GM12873 (cell line): ENCODE data around the gene KLK14.

Source experiments
- TF ChIP-seq, protein P1 (sequence below): IDR thresholded peaks from 2 replicates; pipeline ENCODE4 v1.5.1; 2012; ENCODE audit warnings: low read depth, mild to moderate bottlenecking, moderate library complexity, low read length, control low read depth; ENCODE audit not compliant: insufficient read depth; ENCODE audit errors: missing control alignments

Gene KLK14

DNA sequence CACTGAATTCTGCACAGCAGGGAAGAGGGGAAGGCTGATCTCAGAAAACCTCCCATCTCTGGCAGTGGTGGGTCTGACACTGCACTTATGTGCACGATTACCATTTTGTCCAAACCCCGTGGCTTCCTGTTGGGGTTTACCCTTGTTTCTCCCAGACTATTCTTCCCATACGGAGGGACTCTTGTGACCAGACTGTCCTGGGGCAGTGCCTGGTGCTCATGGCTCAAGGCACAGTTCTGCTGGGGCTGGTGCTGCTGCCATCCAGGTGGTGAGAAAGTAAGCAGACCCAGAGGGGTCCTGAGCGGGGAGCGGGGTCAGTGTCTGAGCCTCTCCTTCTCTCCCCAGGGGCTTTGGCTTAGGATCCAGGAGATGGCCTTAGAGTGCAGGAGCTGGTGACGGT lies 36.9 kb upstream of the KLK14 start:
- TF ChIP-seq, protein P1, sequence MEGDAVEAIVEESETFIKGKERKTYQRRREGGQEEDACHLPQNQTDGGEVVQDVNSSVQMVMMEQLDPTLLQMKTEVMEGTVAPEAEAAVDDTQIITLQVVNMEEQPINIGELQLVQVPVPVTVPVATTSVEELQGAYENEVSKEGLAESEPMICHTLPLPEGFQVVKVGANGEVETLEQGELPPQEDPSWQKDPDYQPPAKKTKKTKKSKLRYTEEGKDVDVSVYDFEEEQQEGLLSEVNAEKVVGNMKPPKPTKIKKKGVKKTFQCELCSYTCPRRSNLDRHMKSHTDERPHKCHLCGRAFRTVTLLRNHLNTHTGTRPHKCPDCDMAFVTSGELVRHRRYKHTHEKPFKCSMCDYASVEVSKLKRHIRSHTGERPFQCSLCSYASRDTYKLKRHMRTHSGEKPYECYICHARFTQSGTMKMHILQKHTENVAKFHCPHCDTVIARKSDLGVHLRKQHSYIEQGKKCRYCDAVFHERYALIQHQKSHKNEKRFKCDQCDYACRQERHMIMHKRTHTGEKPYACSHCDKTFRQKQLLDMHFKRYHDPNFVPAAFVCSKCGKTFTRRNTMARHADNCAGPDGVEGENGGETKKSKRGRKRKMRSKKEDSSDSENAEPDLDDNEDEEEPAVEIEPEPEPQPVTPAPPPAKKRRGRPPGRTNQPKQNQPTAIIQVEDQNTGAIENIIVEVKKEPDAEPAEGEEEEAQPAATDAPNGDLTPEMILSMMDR, result no peak

- TF ChIP-seq, protein P1, result no peak
These were observed 36.4 kb upstream of the KLK14 start for GRCh38 chr19:51119101-51119500.

GRCh38 chr19:51116736-51117286 lies 34.1 kb upstream of the KLK14 start:
- TF ChIP-seq, protein P1, result no peak

DNA sequence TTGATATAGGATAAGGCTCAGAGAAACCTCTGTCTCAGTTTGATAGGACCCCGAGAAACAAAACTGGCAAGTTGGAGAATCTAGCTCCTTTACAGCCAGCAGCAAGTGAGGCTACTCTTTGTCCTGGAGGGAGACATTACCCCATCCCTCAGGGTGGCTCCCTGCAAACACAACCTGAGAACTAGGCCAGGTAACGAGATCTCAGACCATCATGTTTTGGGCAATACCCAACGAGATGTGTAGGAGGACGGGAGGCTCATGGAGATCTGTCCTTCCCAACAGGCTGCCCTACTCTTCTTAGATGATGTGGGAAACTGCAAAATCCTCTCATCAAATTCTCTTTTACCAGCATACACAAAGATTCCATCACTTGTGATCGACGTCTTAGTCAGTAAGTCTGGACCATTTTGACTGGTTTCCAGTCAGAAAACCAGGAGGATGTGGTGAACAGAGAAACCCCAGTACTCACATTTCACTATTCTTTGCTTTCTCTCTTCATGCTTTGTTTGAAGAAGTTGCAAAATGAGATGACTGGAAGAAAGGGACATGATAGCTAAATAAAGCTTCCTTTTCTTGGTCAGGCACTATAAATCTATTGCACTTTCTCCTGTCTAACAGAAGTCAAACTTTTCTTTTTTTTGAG lies 31.5 kb upstream of the KLK14 start:
- TF ChIP-seq, protein P1, result no peak

DNA sequence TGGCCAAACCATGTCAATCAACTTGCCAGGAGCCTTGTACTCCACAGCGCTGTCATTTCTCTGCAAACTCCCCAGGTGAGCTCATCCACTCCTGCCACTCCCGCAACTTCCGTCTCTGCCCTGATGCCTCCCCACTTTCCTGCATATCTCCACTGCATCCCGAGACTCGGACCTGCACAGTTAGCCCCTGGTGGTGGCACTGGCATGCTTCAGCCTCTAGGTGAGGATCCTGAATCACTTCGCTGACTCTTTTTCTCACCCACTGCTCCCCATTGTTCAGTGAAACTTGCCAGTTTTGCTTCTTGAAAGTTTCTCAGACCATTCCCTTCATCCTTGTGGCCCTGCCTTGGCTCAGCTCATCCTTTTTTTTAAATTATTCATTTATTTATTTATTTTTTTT lies 28.9 kb upstream of the KLK14 start:
- TF ChIP-seq, protein P1, result peak; percentile 57

DNA sequence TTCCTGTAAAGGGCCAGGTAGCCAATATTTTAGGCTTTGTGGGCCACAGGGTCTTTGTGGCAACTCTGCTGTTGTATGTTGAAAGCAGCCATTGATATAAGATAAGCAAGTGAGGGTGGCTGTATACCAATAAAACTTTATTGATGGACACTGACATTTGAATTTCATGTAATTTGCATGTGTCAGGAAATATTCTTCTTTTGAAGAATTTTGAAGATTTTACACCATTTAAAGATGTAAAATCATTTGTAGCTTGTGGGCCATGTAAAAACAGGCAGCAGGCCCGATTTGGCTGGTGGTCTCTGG lies 27.9 kb upstream of the KLK14 start:
- TF ChIP-seq, protein P1, result no peak

DNA sequence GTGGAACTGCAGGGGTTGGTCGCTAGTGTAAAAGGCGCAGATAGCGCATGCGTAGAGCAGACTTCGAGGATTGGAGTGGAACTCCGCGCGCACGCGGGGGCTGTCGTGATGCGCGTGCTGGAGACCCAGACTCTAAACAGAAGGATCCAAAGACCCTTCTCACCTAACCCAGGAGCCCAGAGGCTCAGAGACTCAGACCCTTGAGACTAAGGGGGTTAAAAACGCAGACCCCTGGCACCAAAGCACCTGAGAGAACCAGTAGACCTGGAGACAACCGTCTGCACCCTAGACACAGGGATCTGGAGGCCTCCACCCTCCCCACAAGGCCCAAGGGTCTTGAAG lies 26.1 kb upstream of the KLK14 start:
- TF ChIP-seq, protein P1, result no peak
